ENCODE results near the gene BPTF. TPM values are rescaled to one million over a fixed set of nuclear protein-coding genes. Genes with fewer than 3 reads are reported as not detected.

BPTF gene
- polyA plus RNA-seq, 1 experiment: 34.8 TPM

- POLR2A ChIA-PET: no interaction called here
- no peak for DNase-seq (ENCODE audit: low read depth)
- Histone ChIP-seq H3K36me3 (ENCODE audit: control insufficient read depth, insufficient read depth, low read length) (no peaks in the 10 kb centered on the region; the same call in 1 of the 2 replicates), H3K4me3 (ENCODE audit: low read depth, low read length) (no peak overlapping the region), H3K27me3 (ENCODE audit: control insufficient read depth, insufficient read depth, low read length) (no peaks in the 10 kb centered on the region)
- TF ChIP-seq CTCF (IDR thresholded peaks at IDR 0.05; ENCODE audit: insufficient read depth, low read depth, low read length): no peak
- CTCF ChIA-PET: no interaction called here
Measured at GRCh38 chr17:67983383-67983688, 158.0 kb downstream of the BPTF start.

GRCh38 chr17:67990909-67991308 lies 165.6 kb downstream of the BPTF start:
- no peak for TF ChIP-seq CTCF (IDR thresholded peaks at IDR 0.05; ENCODE audit: insufficient read depth, low read depth, low read length)
- Histone ChIP-seq H3K36me3 (ENCODE audit: control insufficient read depth, insufficient read depth, low read length) (peaks cover 2% of the 10 kb centered on the region; the same call in 1 of the 2 replicates), H3K27me3 (ENCODE audit: control insufficient read depth, insufficient read depth, low read length) (no peaks in the 10 kb centered on the region), H3K4me3 (ENCODE audit: low read depth, low read length) (no peak overlapping the region)
- no peak for DNase-seq (ENCODE audit: low read depth)
- CTCF ChIA-PET: no interaction called here
- POLR2A ChIA-PET: no interaction called here

- Histone ChIP-seq H3K27me3 (ENCODE audit: control insufficient read depth, insufficient read depth, low read length) (no peaks in the 10 kb centered on the region), H3K4me3 (ENCODE audit: low read depth, low read length) (peak overlapping the region; percentile 70), H3K36me3 (ENCODE audit: control insufficient read depth, insufficient read depth, low read length) (peaks cover 2% of the 10 kb centered on the region; the same call in 1 of the 2 replicates)
- no peak for DNase-seq (ENCODE audit: low read depth)
- ChIA-PET POLR2A (no interaction called here), CTCF (no interaction called here)
- no peak for TF ChIP-seq CTCF (IDR thresholded peaks at IDR 0.05; ENCODE audit: insufficient read depth, low read depth, low read length)
Measured at GRCh38 chr17:67992548-67993152, 167.3 kb downstream of the BPTF start.

- peak; percentile 18 for DNase-seq (ENCODE audit: low read depth)
- peaks cover 2% of the 10 kb centered on the region; the same call in 1 of the 2 replicates for H3K36me3 ChIP-seq (ENCODE audit: control insufficient read depth, insufficient read depth, low read length)
- ChIA-PET CTCF (interaction anchor here (1.2 kb wide), 1 partner anchor 95 kb away, joined by 3 read pairs; no protein-coding TSS in a partner anchor), POLR2A (interaction anchor here (0.6 kb wide), 1 partner anchor 13 kb away, joined by 3 read pairs; no protein-coding TSS in a partner anchor)
- H3K27me3 ChIP-seq (ENCODE audit: control insufficient read depth, insufficient read depth, low read length): no peaks in the 10 kb centered on the region
- peak; percentile 19 for TF ChIP-seq CTCF (IDR thresholded peaks at IDR 0.05; ENCODE audit: insufficient read depth, low read depth, low read length)
- peak overlapping the region; percentile 92 for H3K4me3 ChIP-seq (ENCODE audit: low read depth, low read length)
Measured at GRCh38 chr17:67993153-67993997, 168.1 kb downstream of the BPTF start.

- CTCF ChIA-PET: interaction anchor here (1.2 kb wide), 2 partner anchors 15 to 94 kb away, joined by 3 read pairs; no protein-coding TSS in a partner anchor
Measured at GRCh38 chr17:67993998-67994361, 168.7 kb downstream of the BPTF start.

More at GRCh38 chr17:67993998-67994361, 168.7 kb downstream of the BPTF start:
- Histone ChIP-seq H3K36me3 (ENCODE audit: control insufficient read depth, insufficient read depth, low read length) (peaks cover 2% of the 10 kb centered on the region; the same call in 1 of the 2 replicates), H3K4me3 (ENCODE audit: low read depth, low read length) (peak overlapping the region; percentile 92), H3K27me3 (ENCODE audit: control insufficient read depth, insufficient read depth, low read length) (no peaks in the 10 kb centered on the region)
- TF ChIP-seq CTCF (IDR thresholded peaks at IDR 0.05; ENCODE audit: insufficient read depth, low read depth, low read length): no peak
- DNase-seq (ENCODE audit: low read depth): no peak
- POLR2A ChIA-PET: interaction anchor here (0.6 kb wide), 1 partner anchor 14 kb away, joined by 3 read pairs; no protein-coding TSS in a partner anchor

Data from BJ (cell line).